CD14-positive monocyte (primary cell): ENCODE measurements around the gene LY6G5B. TPM values are rescaled to one million over a fixed set of nuclear protein-coding genes. Genes with fewer than 3 reads are reported as not detected.

Experiments
- DNase-seq, 3 donors: peaks; one replicate each; pipeline ENCODE4 v3.0.0-alpha.2; 2011 to 2022
- H2AFZ ChIP-seq: 2 replicates; pipeline ENCODE4 v1.6.0; 2012; ENCODE audit warnings: mild to moderate bottlenecking, low read depth, low read length, inconsistent platforms; ENCODE audit not compliant: insufficient read depth, poor library complexity, severe bottlenecking
- H3K27ac ChIP-seq, 2 donors: 1 replicate in 1 of 2; 2 replicates in 1 of 2; pipeline ENCODE4 v1.5.1; 2012 to 2013; ENCODE audit warnings: low read length in 2 of 2, control low read depth in 1 of 2, inconsistent platforms in 1 of 2, low read depth in 1 of 2, mild to moderate bottlenecking in 1 of 2
- H3K27me3 ChIP-seq, 2 donors: one replicate each; pipeline versions ENCODE4 v1.6.0 to v1.6.1; 2011 to 2013; ENCODE audit warnings: low read length in 2 of 2; ENCODE audit not compliant: control insufficient read depth in 2 of 2, insufficient read depth in 2 of 2
- H3K36me3 ChIP-seq, 2 donors: replicated peaks in 1 of 2; 1 replicate in 1 of 2; 2 replicates in 1 of 2; pipeline versions ENCODE4 v1.5.1 to v1.6.1; 2012 to 2013; ENCODE audit warnings: low read length in 2 of 2, control low read depth in 1 of 2, inconsistent platforms in 1 of 2, mild to moderate bottlenecking in 1 of 2; ENCODE audit not compliant: insufficient read depth in 2 of 2, control insufficient read depth in 1 of 2
- H3K4me1 ChIP-seq, 2 donors: 1 replicate in 1 of 2; 2 replicates in 1 of 2; pipeline versions ENCODE4 v1.5.1 to v1.6.1; 2012 to 2013; ENCODE audit warnings: low read length in 2 of 2, control low read depth in 1 of 2, inconsistent platforms in 1 of 2, mild to moderate bottlenecking in 1 of 2, moderate library complexity in 1 of 2; ENCODE audit not compliant: insufficient read depth in 2 of 2, control insufficient read depth in 1 of 2
- H3K4me2 ChIP-seq: replicated peaks from 2 replicates; pipeline ENCODE3; 2012; ENCODE audit warnings: low read length, moderate library complexity, mild to moderate bottlenecking; ENCODE audit not compliant: poor library complexity, severe bottlenecking; ENCODE audit errors: extremely low read depth
- H3K4me3 ChIP-seq, 3 experiments: fragments of 200-600 bp in 1 of 3; sonication (generic) in 1 of 3; replicated peaks in 1 of 3; 1 replicate in 2 of 3; 2 replicates in 1 of 3; pipeline ENCODE4 v1.5.1; 2011 to 2013; ENCODE audit warnings: low read length in 3 of 3, mild to moderate bottlenecking in 3 of 3, control low read depth in 2 of 3, low read depth in 2 of 3, inconsistent platforms in 1 of 3, moderate library complexity in 1 of 3
- H3K79me2 ChIP-seq: 2 replicates; pipeline ENCODE4 v1.6.0; 2012; ENCODE audit warnings: mild to moderate bottlenecking, control low read depth, inconsistent platforms, low read length, moderate library complexity; ENCODE audit not compliant: insufficient read depth
- H3K9ac ChIP-seq: 2 replicates; pipeline ENCODE4 v1.6.0; 2017; ENCODE audit warnings: low read length, mild to moderate bottlenecking; ENCODE audit not compliant: insufficient read depth, poor library complexity, severe bottlenecking
- H3K9me3 ChIP-seq, 2 donors: replicated peaks in 1 of 2; 1 replicate in 1 of 2; 2 replicates in 1 of 2; pipeline versions ENCODE4 v1.5.1 to v1.6.1; 2012 to 2013; ENCODE audit warnings: low read length in 2 of 2, control low read depth in 1 of 2; ENCODE audit not compliant: control insufficient read depth in 1 of 2, insufficient read depth in 1 of 2
- H4K20me1 ChIP-seq: 2 replicates; pipeline ENCODE4 v1.6.0; 2012; ENCODE audit warnings: mild to moderate bottlenecking, low read length, control low read depth, moderate library complexity; ENCODE audit not compliant: insufficient read depth
- H3K27ac Mint-ChIP-seq, 7 donors: one replicate each; pipeline ENCODE4 v1.8.0; 2020; ENCODE audit warnings: mild to moderate bottlenecking in 7 of 7, mixed read lengths in 7 of 7, moderate library complexity in 6 of 7, inconsistent platforms in 2 of 7
- H3K27me3 Mint-ChIP-seq, 3 donors: one replicate each; pipeline ENCODE4 v1.8.0; 2021 to 2022; ENCODE audit warnings: low read depth in 3 of 3, mild to moderate bottlenecking in 3 of 3, mixed read lengths in 3 of 3, moderate library complexity in 3 of 3, inconsistent platforms in 1 of 3
- H3K36me3 Mint-ChIP-seq, 2 donors: one replicate each; pipeline ENCODE4 v1.8.0; 2020; ENCODE audit warnings: mixed read lengths in 2 of 2, inconsistent platforms in 1 of 2, mild to moderate bottlenecking in 1 of 2
- H3K4me1 Mint-ChIP-seq: one replicate; pipeline ENCODE4 v1.8.0; 2020; ENCODE audit warnings: mild to moderate bottlenecking, mixed read lengths
- H3K4me3 Mint-ChIP-seq, 2 donors: one replicate each; pipeline ENCODE4 v1.8.0; 2020; ENCODE audit warnings: mild to moderate bottlenecking in 2 of 2, mixed read lengths in 2 of 2, moderate library complexity in 1 of 2
- H3K9me3 Mint-ChIP-seq, 7 donors: one replicate each; pipeline ENCODE4 v1.8.0; 2020 to 2022; ENCODE audit warnings: mixed read lengths in 7 of 7, mild to moderate bottlenecking in 6 of 7, moderate library complexity in 6 of 7, inconsistent platforms in 2 of 7
- WGBS: methylation state at CpG from one replicate; pipeline ENCODE4 v1.1.5; 2013; ENCODE audit warnings: missing lambda C conversion rate; ENCODE audit not compliant: insufficient coverage; 5-methylcytosine and 5-hydroxymethylcytosine counted together
- intact Hi-C, 2 donors: fragments of 100-400 bp; cut with micrococcal nuclease; formaldehyde crosslinking; loops; one replicate each; pipeline versions ENCODE4 v1.15.0 to v1.15.1; 2023
- polyA plus RNA-seq, 3 donors: library from polyadenylated mRNA; depleted of rRNA in 1 of 3; unstranded in 2 of 3; stranded (reverse) in 1 of 3; fragments of 300-500 nt in 2 of 3; fragments of >200 nt in 1 of 3; fragmentation: Illumina TruSeq in 2 of 3; gene quantifications; 1 replicate in 2 of 3; 2 replicates in 1 of 3; pipeline ENCODE4 v1.2.3, GENCODE V29; 2012 to 2021
- TF ChIP-seq, protein P1 (sequence below): fragments of 200-600 bp; IDR thresholded peaks from one replicate; pipeline ENCODE4 v1.8.0; 2022; ENCODE audit warnings: antibody characterized with exemption, mild to moderate bottlenecking

Gene LY6G5B
- polyA plus RNA-seq, 3 donors, result 0.17 to 55.1 TPM; not detected in 1

- Histone ChIP-seq H4K20me1 (no peaks in the 10 kb centered on the region), H3K4me1 (peaks cover 21 to 27% of the 10 kb centered on the region in 2 donors), H3K79me2 (no peaks in the 10 kb centered on the region), H3K27ac (no peak overlapping the region), H3K9me3 (no peaks in the 10 kb centered on the region), H3K27me3 (no peaks in the 10 kb centered on the region), H3K9ac (no peak overlapping the region), H2AFZ (no peak overlapping the region), H3K4me2 (no peak overlapping the region), H3K4me3 (no peak overlapping the region), H3K36me3 (no peaks in the 10 kb centered on the region)
- H3K36me3 Mint-ChIP-seq, result no peaks in the 10 kb centered on the region
- peaks cover 1 to 9% (median 4%) of the 10 kb centered on the region in 3 donors for H3K27me3 Mint-ChIP-seq
- no peak overlapping the region for H3K27ac Mint-ChIP-seq
- 73% methylated on average over 4 of the region's 5 CpGs for WGBS
- no peak overlapping the region for H3K4me3 Mint-ChIP-seq
- TF ChIP-seq, protein P1, sequence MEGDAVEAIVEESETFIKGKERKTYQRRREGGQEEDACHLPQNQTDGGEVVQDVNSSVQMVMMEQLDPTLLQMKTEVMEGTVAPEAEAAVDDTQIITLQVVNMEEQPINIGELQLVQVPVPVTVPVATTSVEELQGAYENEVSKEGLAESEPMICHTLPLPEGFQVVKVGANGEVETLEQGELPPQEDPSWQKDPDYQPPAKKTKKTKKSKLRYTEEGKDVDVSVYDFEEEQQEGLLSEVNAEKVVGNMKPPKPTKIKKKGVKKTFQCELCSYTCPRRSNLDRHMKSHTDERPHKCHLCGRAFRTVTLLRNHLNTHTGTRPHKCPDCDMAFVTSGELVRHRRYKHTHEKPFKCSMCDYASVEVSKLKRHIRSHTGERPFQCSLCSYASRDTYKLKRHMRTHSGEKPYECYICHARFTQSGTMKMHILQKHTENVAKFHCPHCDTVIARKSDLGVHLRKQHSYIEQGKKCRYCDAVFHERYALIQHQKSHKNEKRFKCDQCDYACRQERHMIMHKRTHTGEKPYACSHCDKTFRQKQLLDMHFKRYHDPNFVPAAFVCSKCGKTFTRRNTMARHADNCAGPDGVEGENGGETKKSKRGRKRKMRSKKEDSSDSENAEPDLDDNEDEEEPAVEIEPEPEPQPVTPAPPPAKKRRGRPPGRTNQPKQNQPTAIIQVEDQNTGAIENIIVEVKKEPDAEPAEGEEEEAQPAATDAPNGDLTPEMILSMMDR, result no peak
- DNase-seq, result no peak
- intact Hi-C loops, result no loop called here
- peaks cover 0 to 2% (median 0%) of the 10 kb centered on the region in 7 donors for H3K9me3 Mint-ChIP-seq
- H3K4me1 Mint-ChIP-seq, result peaks cover 27% of the 10 kb centered on the region
These were observed 44.4 kb downstream of the LY6G5B start for GRCh38 chr6:31713991-31714684.

DNA sequence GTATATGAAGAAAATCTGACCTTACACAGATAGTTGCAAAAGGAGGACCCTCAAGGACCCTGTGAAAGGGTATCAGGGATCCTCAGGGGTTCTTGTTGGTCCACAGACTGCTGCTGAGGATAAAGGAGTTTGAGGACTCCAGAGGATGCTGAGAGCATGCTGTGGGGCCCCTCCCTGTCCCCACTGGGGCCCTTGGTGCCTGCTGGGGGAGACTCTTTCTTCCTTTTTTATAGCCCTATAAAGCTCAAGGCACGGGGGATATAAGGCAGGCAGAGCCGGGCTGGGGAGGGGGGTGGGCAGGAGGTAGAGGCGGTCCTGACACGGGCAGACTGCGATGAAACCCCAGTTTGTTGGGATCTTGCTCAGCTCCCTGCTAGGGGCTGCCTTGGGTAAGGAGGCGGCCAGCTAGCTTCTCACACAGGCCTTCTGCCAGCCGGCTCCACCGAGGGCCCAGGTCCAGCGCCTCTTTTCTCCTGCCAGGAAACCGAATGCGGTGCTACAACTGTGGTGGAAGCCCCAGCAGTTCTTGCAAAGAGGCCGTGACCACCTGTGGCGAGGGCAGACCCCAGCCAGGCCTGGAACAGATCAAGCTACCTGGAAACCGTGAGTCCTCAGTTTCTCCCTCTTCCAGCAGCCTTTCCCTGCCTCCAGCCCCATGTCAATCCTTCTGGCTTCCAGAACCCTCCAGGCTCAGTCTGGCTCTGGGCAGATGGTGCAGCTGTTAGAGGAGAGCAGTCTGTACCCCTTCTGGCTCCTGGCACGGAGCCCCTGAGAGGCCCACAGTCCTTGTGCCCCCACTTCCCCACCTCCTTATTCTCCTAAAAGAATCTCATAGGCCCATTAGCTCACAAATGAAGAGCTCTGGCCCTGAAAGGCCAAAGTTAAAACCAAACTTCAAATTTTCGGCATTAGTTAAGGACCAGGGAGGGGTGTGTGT, 45.5 kb downstream of the LY6G5B start, which contains the start of gene LY6G6D:
Gene LY6G6D (plus strand): TSS at position 327 of the 937 bp plus-strand sequence. CDS start 8 bp downstream, at position 335.
- intact Hi-C loops, result no loop called here
- Mint-ChIP-seq H3K4me3 (no peak within 1 kb of the TSS), H3K27me3 (peaks cover 1 to 8% (median 4%) of the 10 kb centered on the region in 3 donors), H3K36me3 (no peaks in the 10 kb centered on the region), H3K4me1 (peaks cover 24% of the 10 kb centered on the region), H3K27ac (no peak within 1 kb of the TSS), H3K9me3 (peaks cover 0 to 2% (median 0%) of the 10 kb centered on the region in 7 donors)
- H3K4me1 ChIP-seq, result peaks cover 20 to 23% of the 10 kb centered on the region in 2 donors
- no peaks in the 10 kb centered on the region for H3K27me3 ChIP-seq
- TF ChIP-seq, protein P1, result no peak
- H3K9ac ChIP-seq, result no peak within 1 kb of the TSS
- H3K4me2 ChIP-seq, result no peak within 1 kb of the TSS
- no peak for DNase-seq
- H2AFZ ChIP-seq, result no peak within 1 kb of the TSS
- no peak within 1 kb of the TSS for H3K27ac ChIP-seq
- H4K20me1 ChIP-seq, result no peaks in the 10 kb centered on the region
- no peaks in the 10 kb centered on the region for H3K79me2 ChIP-seq
- 87% methylated on average over 13 of the region's 16 CpGs for WGBS
- no peaks in the 10 kb centered on the region for H3K9me3 ChIP-seq
- H3K4me3 ChIP-seq, result no peak within 1 kb of the TSS
- no peaks in the 10 kb centered on the region for H3K36me3 ChIP-seq
